HG03469 (cell line): ENCODE results near the gene COL27A1.

ENCODE experiments used
- ATAC-seq: cut with Tn5 transposase; IDR thresholded peaks from one replicate; pipeline ENCODE4 v1.9.1; 2021; ENCODE audit warnings: mild to moderate bottlenecking, moderate library complexity, moderate number of reproducible peaks; ENCODE audit not compliant: unreplicated experiment

The COL27A1 gene

DNA sequence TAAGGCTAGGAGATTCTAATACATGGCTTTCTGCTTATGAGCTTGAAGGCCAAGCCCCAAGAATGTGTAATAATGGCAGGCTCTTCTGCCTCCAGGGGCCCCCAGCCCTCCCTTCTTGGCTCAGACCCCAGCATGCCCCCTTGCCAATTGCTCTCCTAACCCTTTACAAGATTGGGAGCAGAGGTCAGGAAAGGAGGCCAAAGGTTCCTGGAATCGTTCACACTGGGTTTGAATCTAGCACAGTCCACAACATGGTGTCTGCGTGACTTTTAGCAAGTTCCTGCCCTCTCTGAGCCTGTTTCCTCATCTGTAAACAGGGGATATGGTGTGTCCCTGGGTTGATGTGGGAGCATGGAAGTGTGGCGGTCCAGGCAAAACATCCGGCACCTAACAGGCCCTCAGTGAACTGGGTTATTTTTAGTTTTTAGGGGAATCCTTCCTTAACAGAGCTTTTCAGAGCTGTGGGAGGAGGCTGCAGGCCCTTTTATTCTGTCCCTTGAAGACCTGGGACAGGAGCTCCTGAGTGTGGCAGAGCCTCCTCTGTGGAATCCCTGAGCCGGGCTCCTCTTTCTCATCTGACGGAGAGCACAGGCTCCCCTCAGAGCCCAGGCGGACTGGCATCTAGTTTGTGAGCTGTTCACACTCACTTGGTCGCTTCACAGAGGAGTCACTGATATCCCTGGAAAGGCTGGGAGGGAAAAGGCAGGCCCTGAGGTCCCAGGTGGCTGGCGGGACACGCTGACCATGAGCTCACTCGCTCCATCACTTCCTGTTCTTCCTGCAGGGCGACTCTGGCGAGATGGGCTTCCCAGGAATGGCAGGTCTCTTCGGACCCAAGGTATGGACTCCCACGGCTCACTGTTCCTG, 144.2 kb downstream of the COL27A1 start:
- ATAC-seq, result no peak

GRCh38 chr9:114300153-114300845, 145.0 kb downstream of the COL27A1 start:
- no peak for ATAC-seq

DNA sequence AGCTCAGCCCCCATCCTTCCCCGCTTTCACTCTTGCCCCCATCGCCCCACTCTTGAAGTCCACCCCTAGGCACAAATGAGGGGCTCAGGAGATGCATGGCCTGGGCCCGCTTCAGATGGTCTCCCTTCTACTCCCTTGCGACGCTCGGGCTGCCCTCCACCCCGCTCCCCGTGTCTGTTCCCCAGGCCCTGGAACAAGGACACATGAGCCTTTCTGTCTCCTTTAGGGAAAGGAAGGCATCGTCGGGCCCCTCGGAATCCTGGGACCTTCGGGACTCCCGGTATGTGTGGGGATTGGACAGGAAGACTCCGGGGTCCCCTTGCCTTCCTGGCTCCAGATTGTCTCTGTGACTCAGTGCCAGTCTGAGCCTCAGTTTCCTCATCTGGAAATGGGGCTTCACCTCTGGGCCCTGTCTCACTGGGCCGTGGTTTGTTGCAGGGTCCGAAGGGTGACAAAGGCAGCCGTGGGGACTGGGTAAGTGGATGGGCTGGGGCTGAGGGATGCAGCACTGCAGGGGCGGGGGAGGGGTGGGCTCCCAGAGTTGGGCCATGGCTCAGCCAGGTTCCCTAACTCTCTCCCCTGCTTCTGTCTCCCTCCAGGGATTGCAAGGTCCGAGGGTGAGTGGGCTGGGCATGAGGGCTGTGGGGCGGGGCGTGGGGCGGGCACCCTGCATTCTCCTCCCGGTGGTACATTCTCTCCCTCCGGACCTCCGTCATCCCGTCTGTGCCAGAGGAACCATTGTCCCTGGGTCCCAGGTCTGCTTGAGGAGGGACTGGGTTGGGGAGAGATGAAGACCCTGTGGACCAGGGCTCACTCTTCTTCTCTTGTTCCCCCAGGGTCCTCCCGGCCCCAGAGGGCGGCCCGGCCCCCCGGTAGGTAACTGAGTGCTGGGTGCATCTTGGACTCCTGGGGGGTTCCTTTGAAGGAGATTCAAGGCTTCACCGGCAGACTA, 145.8 kb downstream of the COL27A1 start:
- ATAC-seq, result no peak

- no peak for ATAC-seq
These were observed 146.6 kb downstream of the COL27A1 start for GRCh38 chr9:114301798-114302565.

DNA sequence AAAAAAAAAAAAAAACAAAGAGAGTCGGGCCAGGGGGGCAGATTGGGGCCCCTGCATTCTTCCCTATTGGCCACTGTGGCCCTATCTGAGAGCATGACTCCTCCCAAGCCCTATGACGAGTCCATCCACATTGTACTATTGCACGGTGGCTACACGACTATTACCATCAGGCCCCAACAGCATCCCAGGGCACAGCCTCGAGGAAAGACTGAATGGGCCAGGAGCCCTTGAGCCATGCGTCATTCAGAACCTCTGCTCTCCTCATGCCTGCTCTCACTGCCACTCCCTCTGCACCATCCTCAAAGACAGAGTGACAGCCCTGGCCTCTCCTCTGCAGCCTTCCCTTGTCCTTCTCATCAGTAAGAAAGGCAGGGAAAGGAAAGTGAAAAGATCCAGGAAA, 147.4 kb downstream of the COL27A1 start:
- no peak for ATAC-seq

- no peak for ATAC-seq
These were observed 148.2 kb downstream of the COL27A1 start for GRCh38 chr9:114303571-114303970.

- no peak for ATAC-seq
These were observed 148.6 kb downstream of the COL27A1 start for GRCh38 chr9:114303977-114304376.

GRCh38 chr9:114304416-114305188, 149.3 kb downstream of the COL27A1 start:
- no peak for ATAC-seq

GRCh38 chr9:114307899-114308267, 152.5 kb downstream of the COL27A1 start:
- no peak for ATAC-seq

DNA sequence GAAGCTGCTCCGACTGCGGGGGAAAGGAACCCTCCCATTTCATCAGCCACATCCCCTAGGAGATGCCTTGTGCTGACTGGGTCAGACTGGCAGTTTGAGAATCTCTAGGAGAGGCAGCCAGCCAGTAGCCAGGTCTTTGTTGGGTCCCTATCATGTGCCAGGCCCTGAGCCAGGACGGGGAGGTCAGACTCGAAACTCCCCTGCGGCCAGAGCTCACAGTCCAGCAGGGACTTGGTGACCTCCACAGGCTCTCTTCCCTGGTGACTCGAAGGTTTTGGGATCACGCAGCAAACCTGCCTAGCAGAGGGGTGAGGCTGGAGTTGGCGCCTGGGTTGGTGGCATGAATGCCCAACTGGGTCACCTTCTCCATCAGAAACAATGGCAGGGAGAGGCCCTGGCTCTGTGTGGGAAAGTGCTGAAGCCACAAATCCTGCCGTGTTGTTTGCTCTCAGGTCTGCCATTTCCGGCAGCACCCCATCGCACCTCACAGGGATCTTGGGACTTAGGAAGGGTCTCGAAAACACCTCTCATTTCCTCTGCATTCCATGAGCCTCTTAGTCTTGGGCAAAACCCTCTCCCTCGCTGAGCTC, 153.1 kb downstream of the COL27A1 start:
- ATAC-seq, result no peak

DNA sequence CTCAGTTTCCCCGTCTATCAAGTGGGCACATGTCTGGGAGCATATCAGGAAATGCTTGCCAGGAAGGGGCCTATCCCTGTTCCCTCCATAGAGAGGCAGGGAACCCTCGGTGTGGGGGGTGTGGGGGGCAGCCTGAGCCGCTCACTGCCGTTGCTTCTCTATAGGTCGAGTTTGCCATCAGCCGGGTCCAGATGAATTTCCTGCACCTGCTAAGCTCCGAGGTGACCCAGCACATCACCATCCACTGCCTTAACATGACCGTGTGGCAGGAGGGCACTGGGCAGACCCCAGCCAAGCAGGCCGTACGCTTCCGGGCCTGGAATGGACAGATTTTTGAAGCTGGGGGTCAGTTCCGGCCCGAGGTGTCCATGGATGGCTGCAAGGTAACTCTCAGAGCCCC, 153.8 kb downstream of the COL27A1 start:
- ATAC-seq, result no peak

DNA sequence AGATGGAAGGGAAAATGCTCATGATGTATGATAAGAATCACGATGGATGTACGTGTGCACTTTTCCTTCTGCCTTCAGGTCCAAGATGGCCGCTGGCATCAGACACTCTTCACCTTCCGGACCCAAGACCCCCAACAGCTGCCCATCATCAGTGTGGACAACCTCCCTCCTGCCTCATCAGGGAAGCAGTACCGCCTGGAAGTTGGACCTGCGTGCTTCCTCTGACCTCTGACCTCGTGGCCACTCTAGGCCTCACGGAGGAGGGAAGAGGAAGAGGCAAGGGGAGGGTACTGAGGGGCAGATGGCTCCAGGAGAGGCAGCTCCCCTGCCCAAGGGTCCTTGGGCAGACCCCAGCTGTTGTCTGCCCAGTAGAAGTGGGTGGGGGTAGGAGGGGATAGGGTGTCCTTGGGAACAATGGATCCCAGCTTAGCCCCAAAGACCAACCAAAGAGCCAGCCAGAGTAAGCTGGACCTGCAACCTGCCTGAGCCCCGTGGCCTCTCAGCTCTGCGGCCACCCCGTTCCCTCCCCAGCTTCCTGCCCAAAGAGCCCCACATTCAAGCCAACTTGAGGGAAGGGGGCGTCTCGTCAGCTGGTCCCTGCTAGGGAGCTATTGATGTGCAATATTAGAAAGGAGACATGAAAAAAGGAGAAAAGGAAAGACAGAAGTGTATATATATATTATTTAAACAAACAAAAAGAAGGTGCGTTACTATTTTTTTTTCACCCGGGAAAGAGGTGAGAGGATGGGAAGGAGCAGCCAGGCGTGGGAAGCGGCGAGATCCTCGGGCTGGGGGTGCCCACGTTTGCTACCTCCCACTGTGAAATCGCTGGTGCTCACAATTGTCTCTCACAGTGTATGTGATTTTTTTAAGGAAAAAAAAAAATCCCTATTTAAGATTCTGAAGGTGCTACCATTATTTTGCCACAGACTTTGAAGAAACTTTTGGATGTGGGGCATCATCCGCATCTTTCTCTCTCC, 155.4 kb downstream of the COL27A1 start:
- no peak for ATAC-seq

DNA sequence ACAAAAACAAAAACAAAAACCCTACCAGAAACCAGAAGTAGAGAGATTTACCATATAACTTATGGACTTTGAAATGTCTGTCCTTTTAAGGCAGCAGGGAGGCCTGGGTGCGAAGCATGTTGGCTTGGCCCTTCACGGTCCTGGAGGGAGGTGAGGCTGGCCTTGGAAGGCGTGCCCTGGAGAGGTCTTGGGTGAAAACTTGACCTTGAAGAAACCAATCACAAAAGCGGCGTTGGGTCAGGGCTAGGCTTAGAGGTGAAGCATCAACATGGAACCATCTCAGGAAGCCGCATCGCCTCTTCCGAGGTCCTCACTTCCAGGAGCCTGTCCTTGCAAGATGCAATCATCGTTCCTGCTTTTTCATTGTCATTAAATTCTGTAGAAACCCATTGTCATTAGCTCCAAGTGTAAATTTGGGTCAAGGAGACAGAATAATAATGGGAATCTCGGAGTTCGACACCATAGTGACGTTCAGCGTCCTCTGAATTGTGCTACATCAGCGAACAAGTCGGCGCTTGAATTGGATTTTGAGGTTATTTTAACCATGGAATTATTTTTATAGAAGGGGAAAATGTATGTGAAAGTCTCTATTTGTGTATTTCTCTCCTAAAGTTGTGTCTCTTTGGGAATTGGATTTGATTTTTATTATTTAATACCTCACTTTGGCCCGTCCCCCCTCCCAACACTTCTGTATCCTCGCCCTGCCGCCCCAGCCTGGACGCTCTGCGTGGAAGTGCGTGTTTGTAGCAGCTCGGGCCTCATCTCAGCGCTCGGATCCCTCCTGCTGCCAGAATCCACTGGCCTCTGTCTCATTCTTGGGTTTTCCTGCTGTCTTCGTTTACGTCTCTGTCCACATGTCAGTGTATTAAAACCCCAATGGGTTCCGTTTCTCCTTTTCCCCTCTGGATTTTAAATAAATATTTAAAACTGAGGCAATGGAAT, 156.5 kb downstream of the COL27A1 start:
- ATAC-seq, result no peak

- ATAC-seq, result no peak
These were observed 157.2 kb downstream of the COL27A1 start for GRCh38 chr9:114312513-114312875.

DNA sequence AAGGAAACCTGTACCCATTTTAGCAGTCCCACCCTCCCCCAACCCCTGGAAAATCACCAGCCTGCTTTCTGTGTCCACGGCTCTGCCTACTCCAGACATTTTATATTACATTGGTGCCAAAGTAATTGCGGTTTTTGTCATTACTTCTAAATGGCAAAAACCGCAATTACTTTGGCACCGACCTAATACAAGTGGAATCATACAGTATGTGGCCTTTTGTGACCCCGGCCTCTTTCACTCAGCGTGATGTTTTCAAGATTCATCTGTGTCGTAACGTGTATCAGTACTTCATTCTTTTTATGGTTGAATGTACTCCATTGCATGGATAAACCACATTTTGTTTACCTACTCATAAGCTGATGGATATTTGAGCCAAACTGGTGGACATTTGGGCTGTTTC, 157.8 kb downstream of the COL27A1 start:
- no peak for ATAC-seq

GRCh38 chr9:114314256-114314867, 159.0 kb downstream of the COL27A1 start:
- ATAC-seq, result no peak
